SU-DHL-6 (cell line): ENCODE data around the gene MYO7B.

Source experiments
- H2AFZ ChIP-seq: fragments of 200-600 bp; sonication (generic); 2 replicates; pipeline ENCODE4 v1.6.1; 2014; ENCODE audit warnings: low read depth, mild to moderate bottlenecking, moderate library complexity, mixed read lengths, antibody characterized with exemption, low read length; ENCODE audit not compliant: severe bottlenecking
- H3F3A ChIP-seq: fragments of 200-600 bp; shearing (Covaris generic); 2 replicates; pipeline ENCODE4 v1.6.0; 2016; ENCODE audit warnings: antibody characterized with exemption, mild to moderate bottlenecking; ENCODE audit not compliant: insufficient read depth
- H3K27ac ChIP-seq: fragments of 200-600 bp; sonication (generic); 2 replicates; pipeline ENCODE4 v1.5.1; 2016; ENCODE audit warnings: low read depth, mild to moderate bottlenecking, low read length, moderate library complexity, mixed read lengths
- H3K27me3 ChIP-seq: fragments of 200-600 bp; sonication (generic), shearing (Covaris generic); 2 replicates; pipeline ENCODE4 v1.6.0; 2014; ENCODE audit warnings: mild to moderate bottlenecking, low read length
- H3K36me3 ChIP-seq: fragments of 200-600 bp; sonication (generic); 2 replicates; pipeline ENCODE4 v1.6.1; 2014; ENCODE audit warnings: mild to moderate bottlenecking, low read length, mixed read lengths
- H3K4me2 ChIP-seq: fragments of 300-600, 200-600 bp; shearing (Covaris generic), sonication (generic); 2 replicates; pipeline ENCODE4 v1.6.0; 2014; ENCODE audit warnings: low read length, low read depth, mild to moderate bottlenecking; ENCODE audit not compliant: poor library complexity, severe bottlenecking
- H3K4me3 ChIP-seq: fragments of 200-600 bp; sonication (generic); 2 replicates; pipeline ENCODE4 v1.5.1; 2014; ENCODE audit warnings: antibody characterized with exemption, low read length, mild to moderate bottlenecking, mixed read lengths; ENCODE audit not compliant: insufficient read depth, poor library complexity, severe bottlenecking
- H3K79me2 ChIP-seq: fragments of 200-600 bp; sonication (generic); 2 replicates; pipeline ENCODE4 v1.6.1; 2014; ENCODE audit warnings: mild to moderate bottlenecking, low read length, moderate library complexity; ENCODE audit not compliant: insufficient read depth
- H3K9ac ChIP-seq: fragments of 200-600 bp; sonication (generic); 2 replicates; pipeline ENCODE4 v1.7.0; 2014; ENCODE audit warnings: mild to moderate bottlenecking, low read length
- H3K9me2 ChIP-seq: fragments of 200-600 bp; sonication (generic); replicated peaks from 2 replicates; pipeline ENCODE4 v1.6.1; 2014; ENCODE audit warnings: low read length; ENCODE audit not compliant: insufficient read depth
- H3K9me3 ChIP-seq: fragments of 200-600 bp; sonication (generic); 2 replicates; pipeline ENCODE4 v1.6.1; 2014; ENCODE audit warnings: low read length, mixed read lengths; ENCODE audit not compliant: insufficient read depth
- H4K20me1 ChIP-seq: fragments of 200-600 bp; sonication (generic); 2 replicates; pipeline ENCODE4 v1.6.1; 2014; ENCODE audit warnings: low read depth, mild to moderate bottlenecking, antibody characterized with exemption, low read length, moderate library complexity, mixed read lengths
- EZH2phosphoT487 ChIP-seq: fragments of 200-600 bp; sonication (generic), shearing (Covaris generic); conservative IDR thresholded peaks from 2 replicates; pipeline ENCODE4 v1.6.1; 2018; ENCODE audit warnings: mild to moderate bottlenecking, antibody characterized with exemption, low read length, moderate library complexity, mixed read lengths
- TF ChIP-seq, protein P1 (sequence below): fragments of 200-600 bp; sonication (generic); IDR thresholded peaks from one replicate; pipeline ENCODE4 v1.5.1; 2017; ENCODE audit warnings: antibody characterized with exemption, mild to moderate bottlenecking, low read length, moderate library complexity; ENCODE audit not compliant: insufficient read depth, poor library complexity, severe bottlenecking

MYO7B gene

DNA sequence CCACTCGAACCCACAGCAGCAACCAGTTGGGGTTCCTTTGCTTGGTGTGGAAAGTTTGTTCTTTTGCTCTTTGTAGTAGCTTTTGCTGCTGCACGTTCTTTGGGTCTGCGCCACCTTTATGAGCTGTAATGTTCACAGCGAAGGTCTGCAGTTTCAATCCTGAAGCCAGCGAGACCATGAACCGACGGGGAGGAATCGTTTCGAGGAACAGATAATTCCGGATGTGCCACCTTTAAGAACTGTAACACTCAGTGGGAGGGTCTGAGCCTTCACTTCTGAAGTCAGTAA, 124.8 kb downstream of the MYO7B start:
- Histone ChIP-seq H3K9ac (no peak overlapping the region), H3K9me2 (no peaks in the 10 kb centered on the region), H3K4me2 (no peak overlapping the region), H3F3A (no peaks in the 10 kb centered on the region), H3K36me3 (no peaks in the 10 kb centered on the region), H3K4me3 (no peak overlapping the region), H3K27me3 (no peaks in the 10 kb centered on the region), H4K20me1 (no peaks in the 10 kb centered on the region), H3K79me2 (no peaks in the 10 kb centered on the region), H3K9me3 (no peaks in the 10 kb centered on the region), H3K27ac (no peak overlapping the region), H2AFZ (no peak overlapping the region)
- TF ChIP-seq, protein P1, sequence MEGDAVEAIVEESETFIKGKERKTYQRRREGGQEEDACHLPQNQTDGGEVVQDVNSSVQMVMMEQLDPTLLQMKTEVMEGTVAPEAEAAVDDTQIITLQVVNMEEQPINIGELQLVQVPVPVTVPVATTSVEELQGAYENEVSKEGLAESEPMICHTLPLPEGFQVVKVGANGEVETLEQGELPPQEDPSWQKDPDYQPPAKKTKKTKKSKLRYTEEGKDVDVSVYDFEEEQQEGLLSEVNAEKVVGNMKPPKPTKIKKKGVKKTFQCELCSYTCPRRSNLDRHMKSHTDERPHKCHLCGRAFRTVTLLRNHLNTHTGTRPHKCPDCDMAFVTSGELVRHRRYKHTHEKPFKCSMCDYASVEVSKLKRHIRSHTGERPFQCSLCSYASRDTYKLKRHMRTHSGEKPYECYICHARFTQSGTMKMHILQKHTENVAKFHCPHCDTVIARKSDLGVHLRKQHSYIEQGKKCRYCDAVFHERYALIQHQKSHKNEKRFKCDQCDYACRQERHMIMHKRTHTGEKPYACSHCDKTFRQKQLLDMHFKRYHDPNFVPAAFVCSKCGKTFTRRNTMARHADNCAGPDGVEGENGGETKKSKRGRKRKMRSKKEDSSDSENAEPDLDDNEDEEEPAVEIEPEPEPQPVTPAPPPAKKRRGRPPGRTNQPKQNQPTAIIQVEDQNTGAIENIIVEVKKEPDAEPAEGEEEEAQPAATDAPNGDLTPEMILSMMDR: no peak
- TF ChIP-seq EZH2phosphoT487: no peak

GRCh38 chr2:127661072-127661649, 125.7 kb downstream of the MYO7B start:
- Histone ChIP-seq H3K9me2 (no peaks in the 10 kb centered on the region), H3K4me2 (no peak overlapping the region), H2AFZ (no peak overlapping the region), H3K4me3 (no peak overlapping the region), H3K36me3 (no peaks in the 10 kb centered on the region), H4K20me1 (no peaks in the 10 kb centered on the region), H3F3A (no peaks in the 10 kb centered on the region), H3K9ac (no peak overlapping the region), H3K27me3 (no peaks in the 10 kb centered on the region), H3K79me2 (no peaks in the 10 kb centered on the region), H3K9me3 (no peaks in the 10 kb centered on the region), H3K27ac (no peak overlapping the region)
- TF ChIP-seq EZH2phosphoT487: no peak
- TF ChIP-seq, protein P1: no peak

GRCh38 chr2:127661949-127662510, 126.5 kb downstream of the MYO7B start:
- Histone ChIP-seq H3F3A (no peaks in the 10 kb centered on the region), H3K27ac (no peak overlapping the region), H3K9ac (no peak overlapping the region), H3K36me3 (no peaks in the 10 kb centered on the region), H3K27me3 (no peaks in the 10 kb centered on the region), H3K9me3 (no peaks in the 10 kb centered on the region), H2AFZ (no peak overlapping the region), H3K79me2 (no peaks in the 10 kb centered on the region), H3K4me3 (no peak overlapping the region), H3K9me2 (no peaks in the 10 kb centered on the region), H3K4me2 (no peak overlapping the region), H4K20me1 (no peaks in the 10 kb centered on the region)
- TF ChIP-seq, protein P1: no peak
